NCI-H1436 (cell line): ENCODE results near the gene SIVA1.

Experiments used
- DNase-seq: peaks from one replicate; lab custom pipeline; 2025; lab: John Stamatoyannopoulos, UW

The SIVA1 gene

GRCh38 chr14:104751539-104752422 is 1.2 kb upstream of the SIVA1 start:
- no peak for DNase-seq

DNA sequence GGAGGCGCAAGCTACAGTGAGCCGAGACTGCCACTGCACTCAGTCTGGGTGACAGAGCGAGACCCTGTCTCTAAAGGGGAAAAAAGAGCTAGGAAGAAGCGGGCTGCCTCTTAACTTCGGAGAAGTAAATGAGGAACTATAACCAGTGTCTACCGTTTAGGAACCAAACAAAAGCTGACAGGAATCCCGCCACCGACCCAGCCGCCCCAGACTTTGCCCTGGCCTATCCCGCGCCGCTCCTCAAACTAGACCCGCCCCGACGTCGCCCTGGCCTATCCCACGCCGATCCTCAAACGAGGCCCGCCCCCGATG is 568 bp upstream of the SIVA1 start:
- DNase-seq: no peak

GRCh38 chr14:104753528-104754212 is 723 bp downstream of the SIVA1 start:
- DNase-seq: no peak

DNA sequence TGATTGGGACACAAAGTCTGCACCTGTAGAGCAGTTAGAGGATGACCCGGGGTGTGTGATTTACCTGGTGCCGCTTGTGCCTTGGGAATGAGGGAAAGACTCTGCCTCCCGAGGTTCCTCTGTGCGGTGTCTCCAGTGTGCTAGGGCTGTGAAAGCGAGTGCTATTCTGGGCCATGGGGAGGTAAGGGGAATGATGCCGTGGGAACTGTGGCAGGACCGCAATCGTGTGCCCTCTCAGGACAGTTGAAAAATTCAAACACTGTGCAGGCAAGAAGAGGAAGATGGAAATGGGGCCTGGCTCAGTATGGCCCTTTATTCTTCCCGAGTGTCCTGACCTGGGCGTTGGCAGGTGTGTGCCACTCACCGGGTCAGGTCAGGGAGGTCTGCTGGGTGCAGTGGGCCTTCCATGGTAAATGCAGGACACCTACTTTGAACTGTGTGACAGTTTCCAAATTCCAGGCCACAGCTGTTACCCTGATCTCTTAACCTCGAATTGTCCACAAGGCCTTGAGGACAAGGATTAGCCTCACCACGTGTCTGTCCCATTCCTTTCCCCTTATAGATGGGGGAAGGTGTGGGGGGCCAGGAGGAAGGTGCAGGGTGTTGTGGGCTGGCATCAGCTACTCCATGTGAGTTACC is 1.4 kb downstream of the SIVA1 start:
- no peak for DNase-seq

DNA sequence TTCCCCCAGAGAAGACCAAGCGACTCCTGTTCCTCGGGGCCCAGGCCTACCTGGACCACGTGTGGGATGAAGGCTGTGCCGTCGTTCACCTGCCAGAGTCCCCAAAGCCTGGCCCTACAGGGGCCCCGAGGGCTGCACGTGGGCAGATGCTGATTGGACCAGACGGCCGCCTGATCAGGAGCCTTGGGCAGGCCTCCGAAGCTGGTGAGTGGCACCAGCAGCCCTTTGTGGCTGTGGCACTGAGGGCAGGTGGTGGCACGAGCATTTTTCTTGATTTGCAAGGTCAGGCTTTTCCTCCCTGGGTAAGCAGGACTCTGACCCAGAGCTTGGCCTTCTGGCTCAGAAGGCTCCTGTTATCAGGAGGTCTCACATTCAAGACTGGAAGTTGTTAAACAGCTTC is 2.7 kb downstream of the SIVA1 start:
- DNase-seq: no peak

DNA sequence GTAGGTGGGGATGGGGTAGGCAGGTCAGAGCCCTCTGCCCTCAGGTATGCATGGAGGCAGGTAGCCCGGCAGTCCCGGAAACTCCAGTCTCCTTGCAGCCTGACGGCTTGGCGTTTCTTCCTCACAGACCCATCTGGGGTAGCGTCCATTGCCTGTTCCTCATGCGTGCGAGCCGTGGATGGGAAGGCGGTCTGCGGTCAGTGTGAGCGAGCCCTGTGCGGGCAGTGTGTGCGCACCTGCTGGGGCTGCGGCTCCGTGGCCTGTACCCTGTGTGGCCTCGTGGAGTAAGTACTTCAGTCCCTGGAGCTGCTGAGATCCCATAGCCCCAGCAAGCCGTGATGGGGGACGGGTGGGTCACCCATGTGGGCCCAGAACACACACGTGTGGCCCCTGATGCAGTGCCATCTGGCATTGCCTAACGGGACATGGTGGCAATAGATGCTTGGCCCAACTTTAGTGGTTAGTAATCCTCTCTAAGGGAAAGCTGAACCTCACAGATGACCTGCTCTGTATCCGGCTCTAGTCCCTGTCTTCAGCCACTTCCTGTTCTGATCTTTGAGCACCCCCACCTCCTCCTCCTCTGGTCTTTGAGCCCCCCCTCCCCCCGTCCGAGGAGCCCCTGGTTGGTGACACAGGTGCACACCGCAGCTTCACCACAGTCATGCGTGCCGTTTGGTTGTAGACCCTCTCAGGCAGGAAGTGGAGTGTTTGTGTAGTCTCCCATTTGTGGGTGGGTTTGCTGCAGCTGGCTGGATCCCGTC is 3.7 kb downstream of the SIVA1 start:
- DNase-seq: no peak

DNA sequence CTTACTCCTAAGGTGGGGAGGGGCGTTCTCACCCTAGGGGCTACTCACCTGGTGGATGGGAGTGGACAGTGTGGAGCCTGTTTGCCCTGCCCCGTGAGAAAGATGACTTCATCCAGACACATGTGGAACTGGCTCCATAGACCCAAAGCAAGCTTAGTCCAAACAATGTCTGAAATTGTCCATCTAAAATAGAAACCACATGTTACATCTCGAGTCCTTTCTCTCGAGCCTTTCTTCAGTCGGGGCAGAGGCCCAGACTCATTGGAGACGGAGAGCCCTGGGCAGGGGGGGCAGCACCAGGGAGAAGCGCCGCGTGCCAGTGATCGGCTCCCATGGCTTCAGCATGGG is 4.3 kb downstream of the SIVA1 start:
- no peak for DNase-seq

GRCh38 chr14:104757681-104758392 is 4.9 kb downstream of the SIVA1 start:
- no peak for DNase-seq

GRCh38 chr14:104758981-104759969 is 6.3 kb downstream of the SIVA1 start:
- DNase-seq: no peak

- DNase-seq: no peak
Measured at GRCh38 chr14:104765517-104765916, 12.6 kb downstream of the SIVA1 start.

DNA sequence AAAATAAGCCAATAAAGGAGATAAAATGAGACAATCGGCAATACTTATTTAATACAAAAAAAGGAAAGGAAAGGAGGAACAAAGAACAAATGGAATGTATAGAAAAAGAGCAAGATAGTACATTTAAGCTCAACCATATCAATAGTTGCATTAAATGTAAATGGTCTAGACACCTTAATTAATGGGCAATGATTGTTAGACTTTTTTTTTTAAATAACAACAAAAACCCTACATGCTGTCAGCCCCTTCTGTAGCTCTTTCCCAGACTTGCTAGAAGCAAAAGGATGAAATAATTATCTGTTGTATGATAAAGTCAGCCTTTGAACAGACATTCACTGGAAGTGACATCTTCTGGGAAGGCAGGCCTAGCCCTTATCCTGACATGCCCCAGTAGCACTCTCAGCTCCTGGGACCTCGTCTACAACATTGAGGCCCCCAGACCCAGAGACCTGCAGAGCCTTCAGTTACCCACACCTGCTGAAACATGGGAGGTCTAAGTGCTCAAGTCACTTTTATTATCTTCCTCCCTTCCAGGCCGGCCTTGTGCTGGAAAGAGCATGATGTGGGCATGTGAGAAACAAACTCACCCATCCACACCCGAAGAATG is 13.4 kb downstream of the SIVA1 start:
- no peak for DNase-seq

DNA sequence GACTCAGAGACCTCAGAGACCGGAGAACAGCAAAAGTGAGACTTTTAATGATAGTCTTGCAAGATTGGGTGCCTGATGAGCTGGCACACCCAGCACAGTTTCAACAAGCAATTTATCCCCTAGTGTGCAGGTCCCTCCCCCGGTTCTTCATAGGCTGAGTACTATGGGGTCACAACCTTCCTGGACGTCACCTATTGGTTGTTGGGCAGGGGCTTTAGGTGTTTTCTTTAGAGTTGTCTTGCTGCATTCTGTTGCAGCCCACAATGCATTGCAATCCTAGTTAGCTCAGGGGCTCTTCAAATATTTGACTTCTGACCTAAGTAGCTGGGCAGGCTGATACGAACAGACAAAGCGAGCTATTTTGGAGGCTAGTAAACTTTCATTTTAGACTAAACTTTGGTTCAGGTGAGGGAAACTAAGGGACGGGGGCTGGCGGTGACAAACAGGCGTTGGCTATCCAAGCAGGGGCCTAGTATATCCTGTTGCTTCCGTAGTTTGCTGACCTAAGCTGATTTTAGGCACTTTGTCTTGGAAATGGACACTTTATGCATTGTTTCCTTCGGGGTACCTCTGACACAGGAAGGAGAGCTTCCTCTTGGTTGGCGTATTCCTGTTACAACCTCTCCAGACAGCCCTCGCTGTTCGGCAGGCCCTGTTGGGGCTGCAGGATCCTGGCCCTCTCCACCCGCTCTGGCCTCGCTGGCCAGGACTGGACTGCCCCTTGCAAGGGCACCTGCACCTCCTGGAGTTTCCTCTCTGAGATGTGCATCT is 14.1 kb downstream of the SIVA1 start:
- DNase-seq: no peak

- no peak for DNase-seq
Measured at GRCh38 chr14:104767634-104767918, 14.6 kb downstream of the SIVA1 start.

- DNase-seq: peak; percentile 49
Measured at GRCh38 chr14:104768437-104769323, 15.7 kb downstream of the SIVA1 start.

- DNase-seq: no peak
Measured at GRCh38 chr14:104769324-104770071, 16.6 kb downstream of the SIVA1 start.

- no peak for DNase-seq
Measured at GRCh38 chr14:104770072-104770579, 17.2 kb downstream of the SIVA1 start.

DNA sequence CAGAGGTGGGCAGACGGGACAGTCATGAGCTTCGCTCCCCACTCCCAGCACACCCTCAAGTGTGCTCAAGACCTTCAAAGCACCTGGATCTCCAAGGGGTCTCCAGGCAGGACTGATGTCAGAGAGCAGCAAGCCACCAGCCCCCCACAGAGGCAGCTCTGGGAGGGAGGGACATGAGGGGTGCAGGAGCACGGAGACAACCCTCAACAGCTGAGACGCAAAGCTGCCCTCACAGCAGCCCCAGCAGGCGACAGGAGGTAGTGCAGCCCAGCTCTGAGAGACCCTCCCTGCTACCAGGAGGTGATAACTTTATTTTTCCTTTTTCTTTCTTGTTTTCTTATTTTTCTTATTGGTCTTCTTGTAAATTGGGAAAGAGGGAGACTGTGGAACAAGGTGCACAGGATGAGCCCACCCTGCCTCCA is 17.9 kb downstream of the SIVA1 start:
- no peak for DNase-seq

DNA sequence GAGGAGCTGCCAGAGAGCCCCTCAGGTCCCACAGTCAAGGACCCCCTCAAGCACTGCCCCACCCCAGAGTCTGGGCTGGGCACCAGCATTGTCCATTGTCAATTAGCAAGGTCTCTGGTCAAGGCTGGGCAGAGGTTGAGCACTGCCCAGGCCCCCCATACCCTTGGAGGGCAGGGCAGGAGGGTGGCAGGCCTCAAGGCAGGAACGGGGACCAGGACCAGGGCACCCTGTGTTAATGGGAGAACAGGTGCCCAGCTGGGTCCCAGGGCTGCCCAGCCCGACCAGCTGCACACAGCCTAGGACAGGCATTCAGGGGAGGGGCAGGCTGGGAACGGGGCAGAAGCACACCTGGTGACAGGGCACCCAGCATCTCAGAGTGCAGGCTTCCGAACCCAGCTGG is 18.4 kb downstream of the SIVA1 start:
- DNase-seq: no peak
